ENCODE data around the gene IFI27L2. TPM values are rescaled to one million over a fixed set of nuclear protein-coding genes. Genes with fewer than 3 reads are reported as not detected.

The IFI27L2 gene
- total RNA-seq, 1 experiment from 2014 or later: 28.6 TPM

DNA sequence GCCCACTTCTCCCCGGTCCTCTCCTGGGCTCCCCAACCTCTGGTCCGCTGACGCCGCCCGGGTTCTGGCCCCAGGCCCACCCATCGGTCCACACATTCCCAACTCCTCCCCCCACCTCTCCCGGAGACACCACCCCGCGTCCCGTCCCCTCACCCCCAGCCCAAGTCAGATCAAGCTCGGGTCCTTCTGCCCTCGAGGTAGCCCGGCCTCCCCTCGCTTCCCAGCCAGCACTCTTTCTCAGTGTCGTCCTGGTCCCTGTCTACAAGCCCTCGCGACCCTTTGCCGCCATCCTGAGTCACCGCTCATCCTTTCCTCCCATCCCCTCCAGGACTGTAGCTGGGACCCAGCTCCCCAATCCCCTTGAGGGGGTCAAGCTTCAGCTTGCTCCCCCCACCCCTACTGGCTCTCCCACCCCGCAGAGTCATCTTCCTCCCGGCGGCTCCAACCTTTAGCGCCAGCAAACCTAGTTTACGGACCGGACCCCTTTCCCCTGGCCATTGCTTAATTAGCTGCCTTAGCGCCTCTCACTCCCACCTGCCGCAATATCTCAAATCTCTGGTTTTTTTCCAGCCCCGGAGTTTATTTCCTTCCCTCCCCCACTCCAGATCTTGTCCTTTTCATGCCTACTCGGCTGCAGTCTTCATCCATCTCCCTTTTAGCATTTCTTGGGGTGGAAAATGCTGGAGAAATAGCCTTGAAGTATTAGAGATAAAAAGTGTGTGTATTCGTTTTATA, 45.8 kb upstream of the IFI27L2 start:
- Mint-ChIP-seq H3K27ac (peak overlapping the region in 1 of 3 experiments; percentile 48; a peak in 1 of 7 replicates), H3K27me3 (ENCODE audit: low read depth) (peaks cover 46% of the 10 kb centered on the region), H3K9me3 (no peaks in the 10 kb centered on the region), H3K4me3 (peak overlapping the region; percentile 84 to 97), H3K4me1 (peaks cover 34 to 41% of the 10 kb centered on the region in 2 experiments), H3K36me3 (ENCODE audit: insufficient read depth in 1 of 3, low read depth in 3 of 3) (peaks cover 0 to 5% (median 0%) of the 10 kb centered on the region in 3 experiments; a peak in 1 of 7 replicates)
- H3K27me3 ChIP-seq (ENCODE audit: insufficient read depth, low read length): no peaks in the 10 kb centered on the region; the same call in 1 of the 2 replicates
- H2BK5ac ChIP-seq (ENCODE audit: insufficient read length, low read length): no peak overlapping the region
- H2BK120ac ChIP-seq (ENCODE audit: low read depth, low read length, poor library complexity, severe bottlenecking): no peak overlapping the region
- no peak overlapping the region for H4K8ac ChIP-seq (replicated peaks; ENCODE audit: insufficient read length, low read depth, low read length)
- H3K18ac ChIP-seq (ENCODE audit: insufficient read length, low read depth, low read length): no peak overlapping the region
- peaks cover 3% of the 10 kb centered on the region; the same call in 1 of the 2 replicates for H3K79me2 ChIP-seq (ENCODE audit: insufficient read depth, low read length)
- no peaks in the 10 kb centered on the region for H4K20me1 ChIP-seq (ENCODE audit: control insufficient read depth, insufficient read depth, insufficient read length)
- H3K4me2 ChIP-seq (ENCODE audit: insufficient read depth, insufficient read length, low read length): peak overlapping the region; percentile 81
- DNase-seq: peak; percentile 58
- peak overlapping the region; percentile 18 for H3K9ac ChIP-seq (ENCODE audit: extremely low read depth, insufficient read length, low read length)
- no peak overlapping the region for H2AFZ ChIP-seq (ENCODE audit: low read length)
- H2BK20ac ChIP-seq (ENCODE audit: low read depth, low read length, poor library complexity, severe bottlenecking): no peak overlapping the region
- no peak overlapping the region for H3K14ac ChIP-seq (ENCODE audit: insufficient read depth, low read length)
- TF ChIP-seq, protein P1, sequence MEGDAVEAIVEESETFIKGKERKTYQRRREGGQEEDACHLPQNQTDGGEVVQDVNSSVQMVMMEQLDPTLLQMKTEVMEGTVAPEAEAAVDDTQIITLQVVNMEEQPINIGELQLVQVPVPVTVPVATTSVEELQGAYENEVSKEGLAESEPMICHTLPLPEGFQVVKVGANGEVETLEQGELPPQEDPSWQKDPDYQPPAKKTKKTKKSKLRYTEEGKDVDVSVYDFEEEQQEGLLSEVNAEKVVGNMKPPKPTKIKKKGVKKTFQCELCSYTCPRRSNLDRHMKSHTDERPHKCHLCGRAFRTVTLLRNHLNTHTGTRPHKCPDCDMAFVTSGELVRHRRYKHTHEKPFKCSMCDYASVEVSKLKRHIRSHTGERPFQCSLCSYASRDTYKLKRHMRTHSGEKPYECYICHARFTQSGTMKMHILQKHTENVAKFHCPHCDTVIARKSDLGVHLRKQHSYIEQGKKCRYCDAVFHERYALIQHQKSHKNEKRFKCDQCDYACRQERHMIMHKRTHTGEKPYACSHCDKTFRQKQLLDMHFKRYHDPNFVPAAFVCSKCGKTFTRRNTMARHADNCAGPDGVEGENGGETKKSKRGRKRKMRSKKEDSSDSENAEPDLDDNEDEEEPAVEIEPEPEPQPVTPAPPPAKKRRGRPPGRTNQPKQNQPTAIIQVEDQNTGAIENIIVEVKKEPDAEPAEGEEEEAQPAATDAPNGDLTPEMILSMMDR (conservative IDR thresholded peaks at IDR 0.05): no peak
- no peak overlapping the region for H3K4ac ChIP-seq (ENCODE audit: low read depth, low read length)
- no peak overlapping the region for H4K5ac ChIP-seq (ENCODE audit: insufficient read length, low read depth, low read length)
- no peak overlapping the region for H4K91ac ChIP-seq (ENCODE audit: insufficient read length, low read depth, low read length)
- no peaks in the 10 kb centered on the region for H3K79me1 ChIP-seq (ENCODE audit: insufficient read depth, low read depth, low read length, poor library complexity, severe bottlenecking)
- no peak overlapping the region for H3K27ac ChIP-seq (ENCODE audit: insufficient read length, low read depth, low read length)
- no peak overlapping the region for H3K56ac ChIP-seq (ENCODE audit: insufficient read length, low read depth, low read length)
- H2BK15ac ChIP-seq (ENCODE audit: low read depth, low read length): no peak overlapping the region
- H3K9me3 ChIP-seq (ENCODE audit: control insufficient read depth, low read depth, low read length): no peaks in the 10 kb centered on the region
- no CpG with 5 or more reads among the region's 30 CpGs for WGBS (ENCODE audit: extremely low coverage, insufficient read length, low lambda C conversion rate)
- H2AK5ac ChIP-seq (ENCODE audit: insufficient read length, low read length): no peak overlapping the region
- no peak overlapping the region for H3T11ph ChIP-seq (ENCODE audit: low read length)
- no peak overlapping the region for H2BK12ac ChIP-seq (ENCODE audit: insufficient read length, low read depth, low read length)
- H3K23me2 ChIP-seq (ENCODE audit: insufficient read length, low read depth, low read length, poor library complexity, severe bottlenecking): peaks cover 11% of the 10 kb centered on the region
- H3K23ac ChIP-seq (ENCODE audit: insufficient read length, low read depth, low read length): no peak overlapping the region
- peaks cover 3% of the 10 kb centered on the region; the same call in 1 of the 2 replicates for H3K4me1 ChIP-seq (ENCODE audit: insufficient read depth, low read length)
